Measurements from ENCODE around the gene CD47.

Gene CD47

GRCh38 chr3:108090701-108091497 is at the start of gene CD47:
CD47 (minus strand) TSS chr3:108091031; CDS start chr3:108090908, 123 bp downstream.
- peak; percentile 91 for DNase-seq

- DNase-seq: no peak
Observed at GRCh38 chr3:108137460-108137814, 46.6 kb upstream of the CD47 start.

- DNase-seq: no peak
Observed at GRCh38 chr3:108136561-108137459, 46.0 kb upstream of the CD47 start.

- no peak for DNase-seq
Observed at GRCh38 chr3:108134555-108134880, 43.7 kb upstream of the CD47 start.

GRCh38 chr3:108133858-108134554 is 43.2 kb upstream of the CD47 start:
- no peak for DNase-seq

- no peak for DNase-seq
Observed at GRCh38 chr3:108133048-108133369, 42.2 kb upstream of the CD47 start.

- no peak for DNase-seq
Observed at GRCh38 chr3:108131475-108132134, 40.8 kb upstream of the CD47 start.

- no peak for DNase-seq
Observed at GRCh38 chr3:108130701-108131474, 40.1 kb upstream of the CD47 start.

- no peak for DNase-seq
Observed at GRCh38 chr3:108130236-108130635, 39.4 kb upstream of the CD47 start.

- DNase-seq: peak; percentile 59
Observed at GRCh38 chr3:108127301-108127988, 36.6 kb upstream of the CD47 start.

GRCh38 chr3:108126348-108126747 is 35.5 kb upstream of the CD47 start:
- DNase-seq: no peak

GRCh38 chr3:108125550-108126071 is 34.8 kb upstream of the CD47 start:
- peak; percentile 50 for DNase-seq

- no peak for DNase-seq
Observed at GRCh38 chr3:108125153-108125543, 34.3 kb upstream of the CD47 start.

- DNase-seq: peak; percentile 68
Observed at GRCh38 chr3:108124337-108125152, 33.7 kb upstream of the CD47 start.

GRCh38 chr3:108123326-108123725 is 32.5 kb upstream of the CD47 start:
- DNase-seq: no peak

- no peak for DNase-seq
Observed at GRCh38 chr3:108122276-108122675, 31.4 kb upstream of the CD47 start.

GRCh38 chr3:108119398-108120104 is 28.7 kb upstream of the CD47 start:
- DNase-seq: no peak

GRCh38 chr3:108118038-108118768 is 27.4 kb upstream of the CD47 start:
- no peak for DNase-seq

- no peak for DNase-seq
Observed at GRCh38 chr3:108117241-108117775, 26.5 kb upstream of the CD47 start.
